SHP77 (cell line): ENCODE measurements around the gene EFNA2.

ENCODE experiments used
- DNase-seq, 2 experiments: peaks; one replicate each; lab custom pipeline; 2025; lab: John Stamatoyannopoulos, UW

The EFNA2 gene

DNA sequence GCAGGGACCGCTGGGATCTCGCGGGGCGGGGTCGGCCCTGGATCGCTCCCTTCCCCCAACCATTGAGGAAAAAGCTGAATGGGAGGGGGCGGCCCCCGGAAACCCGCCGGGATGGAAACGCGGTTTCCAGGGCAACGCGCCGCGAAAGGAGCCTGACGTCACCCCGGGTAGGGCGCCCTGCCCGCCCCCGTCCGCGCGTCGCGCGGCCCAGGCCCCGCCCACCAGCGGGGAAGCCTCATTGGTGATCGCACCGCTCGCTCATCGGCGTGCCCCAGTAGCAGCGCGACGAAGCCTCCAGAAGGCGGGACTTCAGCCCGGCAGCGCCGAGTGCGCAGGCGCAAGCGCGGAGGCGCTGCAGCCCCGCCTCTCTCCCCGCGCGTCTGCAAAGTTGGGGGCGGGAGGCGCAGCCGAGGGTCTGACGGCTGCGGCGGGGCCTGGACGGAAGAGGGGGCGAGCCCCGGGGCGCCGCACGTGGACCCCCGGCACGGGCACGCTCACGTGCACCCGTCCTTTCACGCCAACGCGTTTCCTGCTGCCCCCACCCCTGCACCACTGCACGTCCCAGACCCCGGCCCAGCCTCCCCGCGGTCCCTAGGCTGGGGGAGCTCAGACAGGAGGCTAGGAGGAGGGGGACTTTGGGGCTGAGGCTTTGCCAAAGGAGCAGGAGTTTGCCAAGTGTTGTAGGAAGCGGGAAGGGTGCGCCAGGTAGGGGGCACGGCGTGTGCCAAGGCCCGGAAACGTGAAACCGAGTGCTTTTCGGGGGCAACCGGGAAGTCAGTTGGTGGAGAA is 24.7 kb upstream of the EFNA2 start:
- peak; percentile 93 to 94 for DNase-seq

DNA sequence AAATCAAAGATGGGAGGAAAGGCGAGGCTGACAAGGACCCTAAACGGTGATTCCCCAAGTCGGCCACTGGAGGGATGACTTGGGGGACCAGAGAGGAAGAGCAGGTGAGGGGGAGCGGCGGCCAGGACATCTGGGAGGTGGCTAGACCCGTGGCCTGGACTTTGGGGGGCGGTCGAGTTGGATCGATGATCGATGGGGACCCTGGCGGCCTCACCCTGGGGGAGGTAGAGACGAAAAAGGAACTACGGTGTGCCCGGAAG is 24.2 kb upstream of the EFNA2 start:
- DNase-seq: no peak

DNA sequence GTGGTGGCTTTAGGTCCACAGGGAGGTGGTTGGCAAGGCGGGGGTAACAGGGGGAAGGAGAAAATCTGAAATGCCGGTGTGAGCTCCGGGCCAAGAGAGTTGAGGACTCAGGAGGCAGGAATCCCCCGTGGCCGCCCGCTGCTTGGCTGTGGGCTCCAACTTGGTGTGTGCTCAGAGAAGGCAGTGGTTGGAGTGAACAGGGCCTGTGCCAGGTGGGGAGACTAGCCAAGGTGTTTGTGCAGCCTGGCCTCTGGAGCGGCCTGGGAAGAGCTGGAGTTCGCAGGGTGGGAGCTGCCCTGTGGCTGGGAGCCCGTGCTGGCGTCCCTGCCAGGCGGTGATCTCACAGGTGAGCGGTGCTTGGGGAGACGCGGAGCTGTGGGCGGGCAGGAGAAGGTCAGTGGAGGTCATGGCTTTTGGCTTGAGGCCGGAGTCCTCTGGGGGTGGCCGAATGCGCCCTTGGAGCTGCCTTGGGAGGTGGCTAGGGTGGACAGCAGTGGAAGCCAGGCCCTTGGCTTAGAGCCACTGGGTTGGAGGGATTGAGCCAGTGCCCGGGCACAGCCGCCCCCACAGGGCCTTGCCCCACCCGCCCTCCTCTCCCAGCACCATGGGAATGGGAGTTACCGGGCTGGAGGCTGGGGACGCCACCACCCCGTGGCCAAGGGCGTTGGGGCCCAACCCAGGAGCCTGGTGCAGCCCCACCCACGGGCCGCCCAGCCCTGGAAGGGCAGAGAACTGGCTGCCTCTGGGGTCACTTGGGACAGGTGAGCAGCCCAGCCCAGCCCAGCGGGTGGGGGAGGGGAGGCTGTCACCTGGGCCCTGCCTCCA is 23.7 kb upstream of the EFNA2 start:
- no peak for DNase-seq

DNA sequence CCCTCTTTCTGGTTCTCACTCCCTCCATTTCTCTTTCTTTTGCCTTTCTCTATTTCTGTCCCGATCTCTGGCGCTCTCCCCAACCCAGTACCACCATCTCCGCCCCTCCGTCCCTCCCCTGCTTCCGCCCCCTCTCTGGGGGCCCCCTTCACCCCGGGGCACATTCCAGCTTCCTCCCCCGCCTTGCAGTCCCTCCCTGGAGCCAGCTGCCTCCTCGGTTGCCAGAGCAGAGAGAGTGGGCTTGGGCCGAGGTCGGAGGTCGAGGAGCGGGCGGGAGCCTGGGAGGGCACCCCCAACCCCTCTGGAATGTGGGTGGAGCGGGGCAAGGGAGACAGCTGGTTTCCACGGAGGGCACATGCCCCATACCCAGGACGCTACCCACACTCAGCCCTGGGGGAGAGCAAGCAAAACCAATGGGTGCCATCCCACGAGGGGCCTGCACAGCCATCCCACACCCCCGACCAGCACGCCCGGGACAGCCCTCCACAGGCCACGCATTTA is 23.0 kb upstream of the EFNA2 start:
- DNase-seq: no peak

DNA sequence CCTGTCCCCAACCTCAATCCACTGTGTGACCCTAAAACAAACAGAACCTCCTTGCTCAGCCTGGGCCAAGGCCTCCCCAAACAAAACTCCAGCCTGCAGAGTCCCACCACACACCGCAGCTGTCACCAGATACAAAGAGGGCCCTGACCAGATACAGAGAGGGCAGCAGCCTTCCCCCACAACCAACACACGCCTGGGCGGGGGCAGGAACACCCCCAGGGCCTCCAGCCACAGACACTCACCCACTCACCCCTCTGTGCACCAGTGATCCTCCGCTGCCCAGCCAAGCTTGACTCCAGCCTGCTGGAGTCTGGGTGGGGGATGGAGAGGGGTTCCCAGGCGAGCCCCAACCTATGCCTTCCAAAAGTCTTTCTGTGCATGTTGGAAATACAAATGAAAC is 22.5 kb upstream of the EFNA2 start:
- no peak for DNase-seq

DNA sequence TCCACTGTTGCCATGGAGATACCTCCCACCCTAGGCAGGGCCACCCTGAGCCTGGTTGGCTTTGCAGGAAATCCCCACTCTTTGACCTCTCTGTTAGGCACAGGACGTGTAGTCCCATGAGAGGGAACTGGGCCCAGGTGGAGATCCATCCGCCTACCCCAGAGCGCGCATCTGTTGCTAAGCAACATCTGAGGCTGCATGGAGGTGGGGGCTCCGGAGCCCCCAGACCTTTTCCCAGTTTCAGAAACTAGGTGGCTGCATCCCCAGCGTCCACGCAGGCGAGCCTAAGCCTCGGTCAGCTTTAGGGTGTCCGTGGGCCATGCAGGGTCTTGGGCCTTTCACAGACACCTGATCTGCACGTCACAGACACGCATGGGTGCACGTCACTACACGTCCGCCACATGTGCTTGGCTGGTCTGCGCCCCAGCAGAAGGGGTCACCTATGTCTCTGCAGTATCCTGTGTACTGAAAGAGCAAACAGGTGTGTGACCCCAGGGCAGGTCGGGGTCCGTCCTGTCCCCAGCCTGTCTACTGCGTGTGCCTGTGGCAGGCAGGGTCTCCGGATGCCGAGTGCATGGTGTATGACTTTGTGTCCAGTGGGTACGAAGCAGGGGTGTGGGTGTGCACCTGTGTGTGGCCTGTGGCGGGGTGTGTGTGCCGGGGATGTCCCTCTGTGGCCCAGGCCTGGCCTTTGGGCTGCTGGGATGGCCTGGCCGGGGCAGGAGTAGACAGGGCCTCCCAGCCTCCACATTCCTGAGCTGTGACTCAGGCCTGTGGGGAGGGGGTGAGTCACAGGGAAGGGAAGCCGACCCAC is 20.7 kb upstream of the EFNA2 start:
- DNase-seq: no peak

DNA sequence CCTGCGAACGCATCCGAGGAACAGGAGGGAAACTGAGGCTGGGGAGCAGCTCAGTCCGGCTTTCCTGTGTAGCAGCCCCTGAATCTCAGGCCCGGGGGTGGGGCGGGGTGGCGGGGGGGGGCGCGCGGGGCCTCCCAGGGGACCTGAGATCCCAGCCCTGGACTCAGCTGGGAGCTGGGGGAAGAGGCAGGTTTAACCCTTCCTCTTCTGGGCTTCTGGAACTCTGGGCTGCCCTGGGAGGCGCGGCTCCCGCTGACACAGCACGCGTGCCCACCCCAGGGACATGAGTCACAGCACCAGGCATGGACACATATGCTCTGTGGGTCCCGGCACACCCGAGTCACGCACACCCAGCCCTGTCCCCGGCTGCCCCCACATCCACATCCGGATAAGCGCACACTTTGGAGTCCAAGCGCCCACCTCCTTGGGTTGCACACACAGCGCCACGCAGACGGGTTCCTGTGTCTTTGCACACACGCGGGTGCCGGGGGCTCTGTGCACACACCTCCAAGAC is 20.0 kb upstream of the EFNA2 start:
- DNase-seq: no peak

DNA sequence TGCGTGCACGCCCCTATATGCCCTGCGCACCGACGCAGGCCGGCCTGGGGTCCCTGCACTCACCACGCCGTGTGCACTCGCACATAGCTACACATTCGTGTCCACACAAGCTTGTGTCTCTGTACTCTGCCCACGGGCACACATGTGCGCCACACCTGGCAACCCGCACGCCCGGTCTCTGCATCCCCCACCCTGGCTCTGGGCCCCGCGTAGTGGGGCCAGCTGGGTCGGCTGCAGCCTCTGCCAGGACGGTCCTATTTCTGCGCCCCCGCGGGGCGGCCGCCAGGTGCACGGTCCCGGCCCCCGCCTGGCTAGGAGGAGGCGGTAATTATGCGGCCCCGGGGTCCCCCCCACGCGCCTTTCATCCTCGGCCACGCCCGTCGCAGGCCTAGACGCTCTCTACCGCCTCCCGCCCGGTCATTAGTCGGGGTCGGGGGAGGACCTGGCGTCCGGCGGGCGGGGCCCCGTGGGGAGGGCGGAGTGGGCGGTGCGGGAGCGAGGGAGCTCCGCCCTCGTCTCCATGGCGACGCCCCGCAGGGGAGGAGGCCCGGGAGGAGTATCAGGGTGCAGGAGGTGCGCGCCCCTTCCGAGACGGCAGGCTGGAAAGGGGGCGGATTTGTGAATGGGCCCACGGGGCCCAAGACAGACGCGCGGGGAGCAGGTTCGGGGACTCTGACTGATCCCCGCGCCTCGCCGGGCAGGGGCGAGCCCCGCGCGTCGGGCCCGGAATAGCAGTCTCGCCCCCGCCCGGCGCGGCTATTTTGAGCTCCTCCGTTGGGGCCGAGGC is 19.4 kb upstream of the EFNA2 start:
- peak; percentile 48 to 67 for DNase-seq

DNA sequence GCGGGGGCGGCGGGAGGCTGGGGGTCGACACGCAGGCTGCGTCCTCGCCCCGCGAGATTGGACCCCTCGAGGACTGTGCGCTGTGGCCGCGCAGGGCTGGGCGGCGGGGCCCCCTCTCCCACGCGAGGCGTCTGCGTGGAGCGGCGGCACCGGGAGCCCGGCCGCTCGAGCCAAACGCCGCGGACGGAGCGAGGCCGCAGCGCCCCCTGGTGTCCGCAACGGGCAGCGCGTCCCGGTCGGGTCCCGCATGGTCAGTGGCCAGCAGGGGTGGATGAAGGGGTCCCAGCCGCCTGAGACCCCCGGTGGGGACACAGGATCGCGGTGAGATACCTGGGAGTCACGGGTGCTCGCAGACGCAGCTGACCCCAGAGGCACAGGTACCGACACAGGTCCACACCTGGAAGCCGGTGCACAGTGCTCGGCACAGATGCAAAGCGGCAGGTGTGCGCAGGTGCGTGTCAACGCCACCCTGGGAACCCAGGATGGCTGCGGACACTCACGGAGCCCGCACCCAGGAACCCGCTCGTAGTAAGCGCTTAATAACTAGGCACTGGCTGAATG is 18.7 kb upstream of the EFNA2 start:
- no peak for DNase-seq

DNA sequence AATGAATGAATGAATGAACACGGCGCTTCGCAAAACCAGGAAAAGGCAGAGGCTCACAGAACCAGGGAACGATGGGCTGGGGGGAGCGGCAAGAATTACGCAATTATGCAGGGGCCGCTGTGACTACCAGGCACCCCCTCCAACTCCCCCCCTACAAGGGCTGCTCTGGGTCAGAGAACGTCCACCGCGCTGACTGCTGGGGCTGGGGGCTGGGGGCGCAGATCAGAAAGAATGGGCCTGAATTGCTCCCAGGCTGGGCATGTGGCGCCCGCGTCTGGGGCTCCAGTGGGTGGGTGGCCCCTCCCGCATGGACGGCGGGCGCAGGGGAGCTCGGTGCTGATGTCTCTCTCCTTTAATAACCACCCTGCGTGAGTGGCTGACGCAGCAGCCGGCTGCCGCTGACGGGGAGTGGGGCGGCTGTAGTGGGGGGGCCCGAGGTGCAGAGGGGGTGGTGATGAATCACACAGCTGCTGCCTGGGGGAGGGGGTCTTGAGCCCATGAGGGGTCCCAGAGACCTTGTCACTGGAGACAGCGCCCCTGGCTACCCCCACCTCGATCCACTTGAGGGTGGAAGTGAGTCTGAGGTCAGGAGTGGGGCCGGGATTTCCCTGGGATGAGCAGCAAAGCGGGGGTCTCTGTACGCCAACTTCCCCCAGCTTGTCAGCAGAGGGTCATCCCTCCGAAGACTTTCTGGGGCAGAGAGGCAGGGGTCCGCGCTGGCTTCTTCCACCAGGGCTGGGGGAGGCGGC is 18.0 kb upstream of the EFNA2 start:
- DNase-seq: peak in 1 of 2 experiments; percentile 19

DNA sequence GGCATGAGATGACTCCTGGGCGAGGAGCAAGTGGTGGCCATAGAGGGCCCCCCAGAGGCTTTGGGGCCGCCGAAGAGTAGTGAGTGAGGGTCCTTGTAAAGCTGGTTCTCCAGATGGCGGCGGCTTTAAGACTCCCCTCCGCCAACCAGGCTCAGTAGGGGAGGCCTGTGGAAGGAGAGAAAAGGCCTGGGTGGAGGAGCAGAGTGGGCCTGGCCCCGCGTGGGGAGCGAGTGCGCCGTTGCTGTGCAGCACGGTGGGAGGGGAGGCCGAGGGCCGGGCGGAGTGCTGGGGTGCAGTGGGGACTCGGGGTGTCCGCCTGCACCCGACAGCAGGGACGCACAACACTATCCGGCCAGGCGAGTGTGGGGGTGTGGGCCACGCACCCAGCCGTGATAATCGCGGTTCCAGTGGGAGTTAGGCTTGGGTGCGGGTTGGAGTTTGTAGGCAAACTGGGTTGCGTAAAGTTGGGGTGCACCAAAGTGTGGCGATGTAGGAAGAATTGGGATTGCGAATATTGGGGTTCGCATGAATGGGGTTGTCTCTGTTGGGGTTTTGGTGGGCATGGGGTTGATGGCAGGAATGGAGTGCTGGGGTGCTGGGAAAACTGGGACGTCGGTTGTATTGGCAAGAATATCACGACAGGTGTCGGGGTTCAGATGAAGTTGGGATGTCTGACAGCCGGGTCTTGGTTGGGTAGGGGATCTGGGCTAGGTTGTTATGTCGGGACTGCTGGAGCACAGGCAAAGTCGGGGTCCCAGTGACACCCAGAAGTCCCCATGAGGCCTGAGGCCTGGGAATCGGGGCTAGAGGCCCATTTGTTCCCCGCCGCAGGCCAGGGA is 17.2 kb upstream of the EFNA2 start:
- DNase-seq: no peak

DNA sequence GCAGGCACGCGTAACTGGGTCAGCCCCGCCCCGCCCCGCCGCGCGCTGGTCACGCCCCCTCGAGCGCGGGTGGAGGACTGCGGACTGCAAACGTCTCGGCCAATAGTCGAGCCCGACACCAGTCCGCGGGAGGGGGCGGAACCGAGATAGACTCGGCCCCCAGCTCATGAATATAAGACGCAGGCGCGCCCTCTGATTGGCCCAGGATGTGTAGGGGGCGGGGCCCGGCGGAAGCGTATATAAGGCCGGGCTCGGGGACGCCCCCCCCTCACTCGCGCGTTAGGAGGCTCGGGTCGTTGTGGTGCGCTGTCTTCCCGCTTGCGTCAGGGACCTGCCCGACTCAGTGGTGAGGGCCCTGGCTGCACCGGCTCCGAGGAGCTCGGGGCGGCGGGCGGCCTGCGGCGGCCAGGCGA is 16.6 kb upstream of the EFNA2 start, which contains the start of gene CIRBP:
TSS of gene CIRBP (plus strand) at position 268 of the 413 bp plus-strand sequence. CDS start 1,602 bp downstream, outside the sequence.
- peak; percentile 92 to 98 for DNase-seq

DNA sequence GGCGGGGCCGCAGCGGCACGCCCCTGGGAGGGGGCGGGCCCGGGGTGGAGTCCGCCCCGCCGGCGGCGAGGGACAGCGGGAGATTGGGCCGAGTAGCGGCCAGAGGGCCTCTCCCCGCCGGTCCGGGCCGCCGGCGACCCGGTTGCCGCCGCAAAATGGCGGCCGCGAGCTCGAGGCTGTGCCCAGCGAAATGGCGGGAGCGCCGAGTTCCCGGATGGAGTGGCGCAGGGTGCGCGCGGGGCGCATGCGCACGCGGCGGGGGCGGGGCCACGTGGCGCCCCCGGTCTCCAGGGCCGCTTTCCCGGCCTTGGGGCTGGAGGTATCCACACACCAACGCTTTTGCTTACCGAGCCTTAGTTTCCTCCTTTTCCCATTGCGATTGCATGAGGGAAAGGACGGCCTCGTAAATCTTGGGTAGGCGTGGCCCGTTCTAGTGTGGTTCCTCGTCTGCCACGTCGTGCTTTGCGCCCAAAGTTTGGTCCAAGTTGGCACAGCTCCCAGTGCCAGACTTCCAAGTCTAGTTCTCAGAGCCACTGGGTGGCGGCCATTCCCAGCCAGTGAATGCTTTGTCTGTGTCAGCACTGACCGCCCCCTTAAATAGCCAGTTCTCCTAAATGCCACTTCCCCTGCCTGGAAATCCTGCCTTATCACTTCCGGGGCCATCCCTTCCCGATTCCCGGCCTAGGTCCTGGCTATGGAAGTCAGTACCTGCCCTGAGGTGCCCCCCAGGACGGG is 16.0 kb upstream of the EFNA2 start:
- DNase-seq: peak; percentile 59 to 75

DNA sequence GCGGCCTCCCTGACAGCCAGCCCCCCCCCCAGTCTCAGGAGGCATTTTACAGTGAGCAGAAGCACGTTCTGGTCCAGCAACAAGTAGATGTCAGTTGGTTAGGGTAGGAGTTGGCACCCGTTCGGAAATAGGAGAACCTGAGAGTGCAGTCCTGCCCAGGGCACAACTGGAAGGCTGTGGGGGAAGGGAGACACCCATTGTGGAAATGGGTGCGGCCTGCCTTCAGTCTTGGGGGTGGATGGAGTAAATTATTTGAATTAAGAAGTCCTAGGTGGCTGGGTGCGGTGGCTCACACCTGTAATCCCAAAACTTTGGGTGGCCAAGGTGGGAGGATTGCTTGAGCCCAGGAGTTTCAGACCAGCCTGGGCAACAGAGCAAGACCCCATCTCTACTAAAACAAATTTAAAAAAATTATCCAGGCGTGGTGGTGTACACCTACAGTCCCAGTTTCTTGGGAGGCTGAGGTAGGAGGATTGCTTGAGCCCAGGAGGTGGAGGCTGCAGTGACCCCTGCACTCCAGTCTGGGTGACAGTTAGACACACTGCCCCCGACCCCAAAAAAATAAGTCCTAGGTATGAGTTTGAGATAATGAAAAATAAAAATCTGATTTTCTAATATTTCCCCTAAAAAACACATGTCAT is 15.3 kb upstream of the EFNA2 start:
- DNase-seq: no peak

DNA sequence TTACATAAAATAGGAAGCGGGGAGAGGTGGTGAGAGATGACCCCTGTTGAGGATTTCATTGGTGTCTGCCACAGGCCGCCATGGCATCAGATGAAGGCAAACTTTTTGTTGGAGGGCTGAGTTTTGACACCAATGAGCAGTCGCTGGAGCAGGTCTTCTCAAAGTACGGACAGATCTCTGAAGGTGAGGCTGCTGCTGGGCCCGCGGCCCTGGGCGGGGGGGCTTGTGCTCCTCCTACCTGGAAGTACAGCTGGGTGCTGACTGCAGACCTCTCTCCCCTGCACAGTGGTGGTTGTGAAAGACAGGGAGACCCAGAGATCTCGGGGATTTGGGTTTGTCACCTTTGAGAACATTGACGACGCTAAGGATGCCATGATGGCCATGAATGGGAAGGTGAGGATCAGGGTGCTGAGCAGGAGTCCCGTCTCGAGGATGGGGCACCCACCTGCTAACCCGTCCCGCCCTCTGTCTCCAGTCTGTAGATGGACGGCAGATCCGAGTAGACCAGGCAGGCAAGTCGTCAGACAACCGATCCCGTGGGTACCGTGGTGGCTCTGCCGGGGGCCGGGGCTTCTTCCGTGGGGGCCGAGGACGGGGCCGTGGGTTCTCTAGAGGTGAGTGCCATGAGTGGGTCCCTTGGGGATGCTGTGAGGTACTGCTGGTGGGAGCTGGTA is 14.7 kb upstream of the EFNA2 start:
- no peak for DNase-seq

DNA sequence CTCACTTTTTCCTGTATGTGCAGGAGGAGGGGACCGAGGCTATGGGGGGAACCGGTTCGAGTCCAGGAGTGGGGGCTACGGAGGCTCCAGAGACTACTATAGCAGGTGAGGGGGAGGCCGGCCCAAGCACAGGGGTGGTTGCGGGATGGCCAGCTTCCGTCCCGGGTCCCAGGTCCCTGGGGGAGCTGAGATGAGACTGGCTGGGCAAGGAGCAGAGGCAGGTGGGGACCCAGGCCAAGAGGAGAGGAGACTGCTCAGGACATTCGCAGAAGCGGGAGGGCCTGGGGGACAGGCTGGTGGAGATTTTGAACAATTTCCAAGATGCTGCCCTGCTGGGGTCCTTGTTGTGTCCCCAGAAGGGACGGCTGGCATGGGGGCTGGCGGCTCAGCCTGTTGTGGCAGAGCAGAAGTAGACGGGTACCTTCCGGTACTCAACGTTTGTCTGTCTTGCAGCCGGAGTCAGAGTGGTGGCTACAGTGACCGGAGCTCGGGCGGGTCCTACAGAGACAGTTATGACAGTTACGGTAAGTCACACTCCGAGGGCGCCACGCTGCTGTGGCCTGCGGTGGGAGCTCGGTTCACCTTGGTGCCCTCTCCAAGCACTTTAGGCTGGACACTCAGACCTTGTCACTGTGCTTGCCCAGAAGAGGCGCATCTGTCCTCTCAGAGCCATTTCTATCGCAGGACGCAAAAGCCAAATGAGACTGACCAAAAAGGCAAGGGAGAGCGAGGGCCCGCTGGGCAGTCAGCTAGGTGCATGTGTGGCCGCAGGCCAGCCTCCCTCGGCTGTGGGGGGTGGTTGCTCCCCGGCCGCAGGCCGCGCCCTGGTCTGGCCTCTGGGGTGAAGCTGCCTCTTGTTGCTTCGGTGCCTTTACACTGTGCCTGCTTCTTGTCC is 13.9 kb upstream of the EFNA2 start:
- no peak for DNase-seq
